Gastroesophageal sphincter (tissue), 3 donors: Measurements from ENCODE around the gene SLC30A3.
"Not testable (repeated sequence)": the region's sequence is repeated elsewhere in the genome, so short reads cannot be mapped to it uniquely, and the experiment has no call there.

ENCODE experiments used
- CTCF ChIP-seq, 4 experiments: fragments of 200-600 bp in 2 of 4; fragments of 450-650 bp in 2 of 4; sonication (generic) in 1 of 4; IDR thresholded peaks; one replicate each; pipeline ENCODE4 v1.5.1; 2017 to 2019; ENCODE audit warnings: antibody characterized with exemption in 4 of 4, mild to moderate bottlenecking in 2 of 4, moderate library complexity in 2 of 4
- POLR2A ChIP-seq, 2 donors: fragments of 450-650 bp; IDR thresholded peaks; one replicate each; pipeline ENCODE4 v1.6.1; 2017; ENCODE audit warnings: antibody characterized with exemption in 2 of 2, mild to moderate bottlenecking in 2 of 2, moderate library complexity in 1 of 2

GRCh38 chr2:27268296-27268695, 5.4 kb upstream of the SLC30A3 start:
- not testable (repeated sequence) for TF ChIP-seq CTCF, POLR2A (IDR thresholded peaks at IDR 0.05)
